Esophagus muscularis mucosa (tissue), 4 donors: ENCODE measurements around the gene CCDC148. TPM values are rescaled to one million over a fixed set of nuclear protein-coding genes. Genes with fewer than 3 reads are reported as not detected.

Experiments used
- DNase-seq: peaks from one replicate; pipeline ENCODE4 v3.0.0-alpha.2; 2017; ENCODE audit errors: extremely low spot score
- H3K27ac ChIP-seq, 4 donors: fragments of 200-600 bp; sonication (generic); replicated peaks in 1 of 4; 1 replicate in 3 of 4; 2 replicates in 1 of 4; pipeline ENCODE4 v1.5.1; 2016 to 2019; ENCODE audit warnings: mild to moderate bottlenecking in 1 of 4
- H3K27me3 ChIP-seq, 4 donors: fragments of 200-600 bp; sonication (generic); one replicate each; pipeline versions ENCODE4 v1.5.1 to v1.6.0; 2016 to 2019
- H3K36me3 ChIP-seq, 4 donors: fragments of 200-600 bp; sonication (generic); one replicate each; pipeline ENCODE4 v1.5.1; 2016 to 2019
- H3K4me1 ChIP-seq, 4 donors: fragments of 200-600 bp; sonication (generic); one replicate each; pipeline ENCODE4 v1.5.1; 2016 to 2019
- H3K4me3 ChIP-seq, 4 donors: fragments of 200-600 bp; sonication (generic); 1 replicate in 2 of 4; 2 replicates in 2 of 4; pipeline ENCODE4 v1.5.1; 2016 to 2019; ENCODE audit warnings: mild to moderate bottlenecking in 4 of 4, moderate library complexity in 1 of 4
- H3K9me3 ChIP-seq, 4 donors: fragments of 200-600 bp; sonication (generic); 1 replicate in 3 of 4; 2 replicates in 1 of 4; pipeline ENCODE4 v1.5.1; 2016 to 2019
- CTCF ChIP-seq, 3 experiments: fragments of 200-600 bp in 2 of 3; fragments of 450-650 bp in 1 of 3; sonication (generic) in 2 of 3; IDR thresholded peaks; one replicate each; pipeline ENCODE4 v1.5.1; 2017 to 2019; ENCODE audit warnings: antibody characterized with exemption in 3 of 3, mild to moderate bottlenecking in 2 of 3, moderate library complexity in 1 of 3
- EP300 ChIP-seq: sonication (generic); formaldehyde crosslinking; IDR thresholded peaks from one replicate; pipeline ENCODE4 v1.6.1; 2017; ENCODE audit warnings: antibody characterized with exemption
- POLR2A ChIP-seq: fragments of 450-650 bp; IDR thresholded peaks from one replicate; pipeline ENCODE4 v1.6.1; 2017; ENCODE audit warnings: antibody characterized with exemption, moderate library complexity, mild to moderate bottlenecking, low read depth
- POLR2AphosphoS5 ChIP-seq, 2 donors: sonication (generic); formaldehyde crosslinking; IDR thresholded peaks; one replicate each; pipeline ENCODE4 v1.6.1; 2017; ENCODE audit warnings: antibody characterized with exemption in 2 of 2
- WGBS: methylation state at CpG from one replicate; pipeline ENCODE4 v1.1.5; 2018; 5-methylcytosine and 5-hydroxymethylcytosine counted together
- intact Hi-C: fragments of 100-400 bp; cut with DNase I; formaldehyde crosslinking; loops from one replicate; pipeline ENCODE4 v1.15.1; 2023
- total RNA-seq, 4 donors: library from RNA; depleted of rRNA; stranded (reverse); fragments of >200 nt; gene quantifications; one replicate each; pipeline versions ENCODE4 v1.1.0 to v1.2.1, GENCODE V29; 2016

CCDC148 gene
- total RNA-seq, 4 donors from 2014 or later = 2.1 to 3.7 (median 2.9) TPM

DNA sequence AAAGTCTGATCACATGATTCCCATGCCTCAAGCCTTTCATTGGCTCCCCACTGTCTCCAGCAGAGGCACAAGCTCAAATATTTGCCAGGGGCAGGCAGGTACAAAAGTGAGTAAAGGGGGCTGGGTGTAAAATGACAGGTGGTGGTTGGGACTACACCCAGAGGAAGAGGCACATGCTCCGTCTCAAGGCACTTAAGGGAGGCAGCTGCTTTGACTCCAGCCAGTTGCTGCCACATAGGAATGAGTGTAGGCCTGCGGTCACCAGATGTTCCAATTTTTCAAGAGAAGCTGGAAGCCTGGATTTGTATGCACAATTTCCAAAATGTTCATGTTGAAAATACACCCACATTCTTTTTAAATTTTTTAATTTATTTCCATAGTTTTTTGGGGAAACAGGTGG, 190.4 kb downstream of the CCDC148 start:
- no peak overlapping the region for H3K4me3 ChIP-seq
- DNase-seq = no peak
- H3K4me1 ChIP-seq = no peaks in the 10 kb centered on the region
- H3K27me3 ChIP-seq = no peaks in the 10 kb centered on the region
- 73% methylated on average over 2 of the region's 2 CpGs for WGBS
- no peak overlapping the region for H3K27ac ChIP-seq
- no peaks in the 10 kb centered on the region for H3K36me3 ChIP-seq
- intact Hi-C loops = no loop called here
- H3K9me3 ChIP-seq = no peaks in the 10 kb centered on the region
- no peak for TF ChIP-seq CTCF (IDR thresholded peaks at IDR 0.05)
- TF ChIP-seq EP300 = no peak
- TF ChIP-seq POLR2A = no peak
- no peak for TF ChIP-seq POLR2AphosphoS5 (IDR thresholded peaks at IDR 0.05)

GRCh38 chr2:158255257-158255656, 201.3 kb downstream of the CCDC148 start:
- Histone ChIP-seq H3K27me3 (no peaks in the 10 kb centered on the region), H3K4me3 (no peak overlapping the region), H3K4me1 (no peaks in the 10 kb centered on the region), H3K27ac (no peak overlapping the region), H3K9me3 (no peaks in the 10 kb centered on the region), H3K36me3 (no peaks in the 10 kb centered on the region)
- TF ChIP-seq EP300 (no peak), POLR2A (no peak), POLR2AphosphoS5 (IDR thresholded peaks at IDR 0.05) (no peak), CTCF (IDR thresholded peaks at IDR 0.05) (no peak)
- WGBS = 70% methylated on average over 2 of the region's 2 CpGs
- intact Hi-C loops = no loop called here
- DNase-seq = no peak

DNA sequence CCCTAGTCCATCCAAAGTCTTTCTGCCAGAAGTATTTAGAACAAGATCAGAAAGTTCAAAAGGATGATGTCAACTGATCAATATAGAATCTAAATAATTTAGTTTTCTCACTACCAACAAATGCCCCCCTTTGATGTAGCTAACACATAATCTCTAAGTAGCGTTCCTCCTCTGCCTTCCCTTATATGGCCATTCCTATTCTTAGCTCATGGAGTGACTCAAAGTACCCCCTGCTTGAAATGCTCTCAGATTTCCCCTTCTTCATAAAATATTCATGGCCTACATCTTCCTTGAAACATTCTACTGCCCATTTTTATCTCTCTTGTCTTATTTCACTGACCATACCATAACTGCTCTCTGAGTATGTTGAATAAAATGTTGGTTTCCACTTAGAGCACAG, 203.4 kb downstream of the CCDC148 start:
- Histone ChIP-seq H3K27me3 (no peaks in the 10 kb centered on the region), H3K27ac (no peak overlapping the region), H3K4me1 (no peaks in the 10 kb centered on the region), H3K36me3 (no peaks in the 10 kb centered on the region), H3K4me3 (no peak overlapping the region), H3K9me3 (no peaks in the 10 kb centered on the region)
- no peak for TF ChIP-seq POLR2AphosphoS5 (IDR thresholded peaks at IDR 0.05)
- TF ChIP-seq POLR2A = no peak
- TF ChIP-seq EP300 = no peak
- no peak for TF ChIP-seq CTCF (IDR thresholded peaks at IDR 0.05)
- DNase-seq = no peak
- intact Hi-C loops = no loop called here
- 100% methylated on average over 1 of the region's 1 CpG for WGBS

- DNase-seq = no peak
- no peaks in the 10 kb centered on the region for H3K9me3 ChIP-seq
- no peaks in the 10 kb centered on the region for H3K36me3 ChIP-seq
- no peaks in the 10 kb centered on the region for H3K27me3 ChIP-seq
- intact Hi-C loops = no loop called here
- H3K27ac ChIP-seq = no peak overlapping the region
- no peaks in the 10 kb centered on the region for H3K4me1 ChIP-seq
- no peak for TF ChIP-seq CTCF (IDR thresholded peaks at IDR 0.05)
- no peak for TF ChIP-seq EP300
- TF ChIP-seq POLR2A = no peak
- WGBS = 81% methylated on average over 3 of the region's 3 CpGs
- no peak overlapping the region for H3K4me3 ChIP-seq
These were observed 205.2 kb downstream of the CCDC148 start for GRCh38 chr2:158251356-158251755.

DNA sequence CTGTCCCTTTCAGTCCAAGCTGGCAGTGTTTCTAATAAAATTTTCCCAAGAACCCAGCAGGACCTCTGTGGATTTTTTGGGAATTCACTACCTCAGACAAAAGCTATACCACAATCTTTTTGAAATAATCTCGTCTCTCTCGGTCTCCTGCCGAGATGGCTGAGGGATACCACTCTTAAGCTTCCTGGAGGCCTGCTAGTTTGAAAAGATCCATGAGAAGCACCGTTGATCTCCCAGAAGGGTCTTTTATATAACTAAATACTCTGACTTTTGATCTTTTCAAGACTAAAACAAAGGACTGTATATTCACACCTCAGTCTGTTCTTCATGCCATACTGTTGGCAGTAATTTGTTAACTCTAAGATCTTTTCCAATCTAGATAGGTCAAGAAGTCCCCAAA, 213.2 kb downstream of the CCDC148 start:
- WGBS = 64% methylated on average over 4 of the region's 4 CpGs
- no peak for TF ChIP-seq POLR2AphosphoS5 (IDR thresholded peaks at IDR 0.05)
- TF ChIP-seq POLR2A = no peak
- no peak for TF ChIP-seq EP300
- no peak for TF ChIP-seq CTCF (IDR thresholded peaks at IDR 0.05)
- Histone ChIP-seq H3K4me1 (no peaks in the 10 kb centered on the region), H3K27me3 (no peaks in the 10 kb centered on the region), H3K27ac (no peak overlapping the region), H3K9me3 (no peaks in the 10 kb centered on the region), H3K4me3 (no peak overlapping the region), H3K36me3 (no peaks in the 10 kb centered on the region)
- no peak for DNase-seq
- intact Hi-C loops = no loop called here
